GM18870 (cell line): ENCODE results near the gene FAM171A1.
"Not testable (repeated sequence)": the region's sequence is repeated elsewhere in the genome, so short reads cannot be mapped to it uniquely, and the experiment has no call there.

Experiments
- ATAC-seq: cut with Tn5 transposase; IDR thresholded peaks from one replicate; pipeline ENCODE4 v1.9.1; 2021; ENCODE audit warnings: moderate library complexity; ENCODE audit not compliant: unreplicated experiment

Gene FAM171A1

GRCh38 chr10:15220445-15220844 lies 150.6 kb downstream of the FAM171A1 start:
- ATAC-seq = no peak

GRCh38 chr10:15216700-15217099 lies 154.4 kb downstream of the FAM171A1 start:
- no peak for ATAC-seq

- no peak for ATAC-seq
These were observed 156.9 kb downstream of the FAM171A1 start for GRCh38 chr10:15214237-15214636.

GRCh38 chr10:15213461-15213861 lies 157.6 kb downstream of the FAM171A1 start:
- ATAC-seq = no peak

- ATAC-seq = no peak
These were observed 159.6 kb downstream of the FAM171A1 start for GRCh38 chr10:15211464-15211979.

- ATAC-seq = no peak
These were observed 160.6 kb downstream of the FAM171A1 start for GRCh38 chr10:15210521-15210920.

GRCh38 chr10:15209827-15210509 lies 161.1 kb downstream of the FAM171A1 start:
- ATAC-seq = no peak

GRCh38 chr10:15208221-15208620 lies 162.9 kb downstream of the FAM171A1 start:
- no peak for ATAC-seq

- ATAC-seq = not testable (repeated sequence)
These were observed 163.7 kb downstream of the FAM171A1 start for GRCh38 chr10:15207410-15207809.

GRCh38 chr10:15202639-15203038 lies 168.4 kb downstream of the FAM171A1 start:
- no peak for ATAC-seq

- ATAC-seq = not testable (repeated sequence)
These were observed 168.8 kb downstream of the FAM171A1 start for GRCh38 chr10:15202301-15202621.

- no peak for ATAC-seq
These were observed 169.3 kb downstream of the FAM171A1 start for GRCh38 chr10:15201589-15202300.

GRCh38 chr10:15200626-15201025 lies 170.5 kb downstream of the FAM171A1 start:
- no peak for ATAC-seq

- ATAC-seq = no peak
These were observed 173.2 kb downstream of the FAM171A1 start for GRCh38 chr10:15197911-15198310.

GRCh38 chr10:15197276-15197675 lies 173.8 kb downstream of the FAM171A1 start:
- ATAC-seq = no peak

GRCh38 chr10:15196021-15196834 lies 174.9 kb downstream of the FAM171A1 start:
- ATAC-seq = no peak

- no peak for ATAC-seq
These were observed 181.8 kb downstream of the FAM171A1 start for GRCh38 chr10:15189133-15189885.

GRCh38 chr10:15188603-15189002 lies 182.5 kb downstream of the FAM171A1 start:
- no peak for ATAC-seq

- ATAC-seq = no peak
These were observed 187.2 kb downstream of the FAM171A1 start for GRCh38 chr10:15183689-15184481.
